ENCODE data around the gene IQCB1.

- TF ChIP-seq ATF2 (IDR thresholded peaks at IDR 0.05; ENCODE audit: low read length) (no peak), MAX (IDR thresholded peaks at IDR 0.05) (no peak), KDM1A (IDR thresholded peaks at IDR 0.05; ENCODE audit: borderline replicate concordance, low read length) (no peak), CTCF (IDR thresholded peaks at IDR 0.05; ENCODE audit: control extremely low read depth in 1 of 3, insufficient read depth in 1 of 3, low read depth in 1 of 3, low read length in 3 of 3) (no peak)
Measured at GRCh38 chr3:121758727-121759450, 76.0 kb downstream of the IQCB1 start.
